Uterus (tissue), 4 donors: ENCODE measurements around the gene CRYGB. TPM values are rescaled to one million over a fixed set of nuclear protein-coding genes. Genes with fewer than 3 reads are reported as not detected.
"Not testable (repeated sequence)": the region's sequence is repeated elsewhere in the genome, so short reads cannot be mapped to it uniquely, and the experiment has no call there.

Experiments
- DNase-seq, 2 donors: peaks; one replicate each; pipeline ENCODE4 v3.0.0-alpha.2; 2019 to 2020
- H3K27ac ChIP-seq, 2 donors: fragments of 200-600 bp; sonication (generic); 1 replicate in 1 of 2; 2 replicates in 1 of 2; pipeline ENCODE4 v1.5.1; 2016 to 2018
- H3K27me3 ChIP-seq, 2 donors: fragments of 200-600 bp; sonication (generic); one replicate each; pipeline ENCODE4 v1.5.1; 2018 to 2019; ENCODE audit warnings: control low read depth in 1 of 2
- H3K36me3 ChIP-seq, 2 donors: fragments of 200-600 bp; sonication (generic); one replicate each; pipeline ENCODE4 v1.5.1; 2019; ENCODE audit warnings: control low read depth in 1 of 2
- H3K4me1 ChIP-seq, 2 donors: fragments of 200-600 bp; sonication (generic); one replicate each; pipeline ENCODE4 v1.5.1; 2018 to 2019; ENCODE audit warnings: control low read depth in 1 of 2
- H3K4me3 ChIP-seq, 2 donors: fragments of 200-600 bp; sonication (generic); 1 replicate in 1 of 2; 2 replicates in 1 of 2; pipeline ENCODE4 v1.5.1; 2018 to 2019; ENCODE audit warnings: mild to moderate bottlenecking in 1 of 2
- H3K9me3 ChIP-seq, 2 donors: fragments of 200-600 bp; sonication (generic); one replicate each; pipeline ENCODE4 v1.5.1; 2019; ENCODE audit warnings: control low read depth in 1 of 2
- CTCF ChIP-seq, 4 experiments: fragments of 200-600 bp in 2 of 4; fragments of 450-650 bp in 2 of 4; sonication (generic) in 2 of 4; IDR thresholded peaks; one replicate each; pipeline ENCODE4 v1.5.1; 2016 to 2019; ENCODE audit warnings: antibody characterized with exemption in 4 of 4, mild to moderate bottlenecking in 2 of 4, moderate library complexity in 1 of 4
- POLR2A ChIP-seq, 2 donors: fragments of 450-650 bp; IDR thresholded peaks; one replicate each; pipeline ENCODE4 v1.6.1; 2016; ENCODE audit warnings: antibody characterized with exemption in 2 of 2, mild to moderate bottlenecking in 1 of 2, moderate library complexity in 1 of 2
- intact Hi-C: fragments of 100-400 bp; cut with DNase I; formaldehyde crosslinking; loops from one replicate; pipeline ENCODE4 v1.15.1; 2023; ENCODE audit warnings: low total_unique reads
- total RNA-seq, 4 donors: library from RNA; depleted of rRNA in 3 of 4; stranded (reverse); fragments of >200 nt in 3 of 4; gene quantifications; one replicate each; pipeline versions ENCODE4 v1.1.0 to v1.2.4, GENCODE V29; 2014 to 2023
- donor health status: DM: yes; HTN: yes; CAD: no.

CRYGB gene
- total RNA-seq, 4 donors from 2014 or later, result not detected

DNA sequence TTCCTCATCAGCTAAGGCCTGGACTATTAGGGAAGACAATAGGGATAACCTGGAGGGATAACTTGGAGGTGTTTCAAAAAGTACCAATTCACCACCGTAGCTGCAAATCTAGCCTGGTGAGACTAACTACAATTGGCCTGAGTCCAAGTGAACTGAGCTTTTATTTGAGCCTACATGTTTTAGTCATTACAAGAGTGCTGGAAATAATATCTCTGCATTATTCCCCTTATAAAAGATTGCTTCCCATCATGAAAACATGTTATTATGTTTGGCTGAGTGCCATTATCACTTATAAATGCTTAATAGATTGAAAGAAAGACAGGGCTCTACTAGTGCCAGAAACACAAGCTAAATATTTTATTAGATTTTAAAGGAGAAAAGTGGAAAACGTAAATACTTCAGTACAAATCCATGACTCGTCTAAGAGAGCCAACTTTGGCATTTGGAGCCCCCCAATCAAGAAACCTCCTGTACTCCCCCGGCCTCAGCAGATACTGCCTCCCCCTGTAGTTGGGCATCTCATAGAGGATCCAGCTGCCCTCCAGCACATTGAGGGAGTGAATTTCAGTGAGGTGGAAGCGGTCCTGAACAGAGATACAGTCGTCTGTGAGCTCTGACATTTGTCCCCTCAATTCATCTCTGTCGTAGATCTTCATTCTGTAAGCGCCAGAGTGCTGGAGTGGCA, 3.6 kb downstream of the CRYGB start:
- H3K36me3 ChIP-seq, result no peaks in the 10 kb centered on the region
- H3K9me3 ChIP-seq, result no peaks in the 10 kb centered on the region
- H3K4me1 ChIP-seq, result no peaks in the 10 kb centered on the region
- H3K4me3 ChIP-seq, result no peak overlapping the region
- H3K27ac ChIP-seq, result no peak overlapping the region
- no peaks in the 10 kb centered on the region for H3K27me3 ChIP-seq
- DNase-seq, result no peak
- TF ChIP-seq POLR2A (IDR thresholded peaks at IDR 0.05) (no peak), CTCF (IDR thresholded peaks at IDR 0.05) (no peak)
- intact Hi-C loops, result no loop called here

- intact Hi-C loops, result no loop called here
These were observed 6.5 kb downstream of the CRYGB start for GRCh38 chr2:208139447-208139846.

GRCh38 chr2:208138334-208138733, 7.6 kb downstream of the CRYGB start:
- intact Hi-C loops, H3K4me1 ChIP-seq, H3K36me3 ChIP-seq, H3K27ac ChIP-seq, DNase-seq, H3K9me3 ChIP-seq, H3K27me3 ChIP-seq, H3K4me3 ChIP-seq: not testable (repeated sequence)

More at GRCh38 chr2:208139447-208139846, 6.5 kb downstream of the CRYGB start:
- H3K27ac ChIP-seq, result no peak overlapping the region
- no peaks in the 10 kb centered on the region for H3K4me1 ChIP-seq
- no peaks in the 10 kb centered on the region for H3K36me3 ChIP-seq
- H3K27me3 ChIP-seq, result no peaks in the 10 kb centered on the region
- no peak overlapping the region for H3K4me3 ChIP-seq
- H3K9me3 ChIP-seq, result no peaks in the 10 kb centered on the region
- no peak for TF ChIP-seq POLR2A (IDR thresholded peaks at IDR 0.05)
- no peak for TF ChIP-seq CTCF (IDR thresholded peaks at IDR 0.05)
- DNase-seq, result no peak

DNA sequence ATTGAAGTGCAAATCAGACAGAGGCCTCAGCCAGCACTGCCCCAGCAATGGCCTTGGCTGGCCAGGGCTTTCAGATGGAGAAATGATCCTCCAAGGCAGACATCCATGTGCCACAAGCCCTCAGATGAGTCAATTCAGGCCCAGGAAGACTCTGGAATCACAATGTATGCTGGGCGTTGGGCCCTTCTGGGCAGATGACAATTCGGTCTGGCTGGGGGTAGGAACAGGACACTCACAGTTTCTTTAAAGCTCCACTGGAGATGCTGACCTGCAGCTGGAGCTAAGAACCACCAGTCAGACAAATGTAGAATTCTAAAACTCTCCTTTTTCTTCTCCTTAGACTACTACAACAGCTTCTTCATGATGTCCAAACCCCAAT, 9.3 kb downstream of the CRYGB start:
- no peak overlapping the region for H3K27ac ChIP-seq
- H3K4me3 ChIP-seq, result no peak overlapping the region
- TF ChIP-seq CTCF (IDR thresholded peaks at IDR 0.05) (no peak), POLR2A (IDR thresholded peaks at IDR 0.05) (no peak)
- intact Hi-C loops, result no loop called here
- no peaks in the 10 kb centered on the region for H3K4me1 ChIP-seq
- H3K27me3 ChIP-seq, result no peaks in the 10 kb centered on the region
- no peaks in the 10 kb centered on the region for H3K9me3 ChIP-seq
- no peak for DNase-seq
- no peaks in the 10 kb centered on the region for H3K36me3 ChIP-seq

DNA sequence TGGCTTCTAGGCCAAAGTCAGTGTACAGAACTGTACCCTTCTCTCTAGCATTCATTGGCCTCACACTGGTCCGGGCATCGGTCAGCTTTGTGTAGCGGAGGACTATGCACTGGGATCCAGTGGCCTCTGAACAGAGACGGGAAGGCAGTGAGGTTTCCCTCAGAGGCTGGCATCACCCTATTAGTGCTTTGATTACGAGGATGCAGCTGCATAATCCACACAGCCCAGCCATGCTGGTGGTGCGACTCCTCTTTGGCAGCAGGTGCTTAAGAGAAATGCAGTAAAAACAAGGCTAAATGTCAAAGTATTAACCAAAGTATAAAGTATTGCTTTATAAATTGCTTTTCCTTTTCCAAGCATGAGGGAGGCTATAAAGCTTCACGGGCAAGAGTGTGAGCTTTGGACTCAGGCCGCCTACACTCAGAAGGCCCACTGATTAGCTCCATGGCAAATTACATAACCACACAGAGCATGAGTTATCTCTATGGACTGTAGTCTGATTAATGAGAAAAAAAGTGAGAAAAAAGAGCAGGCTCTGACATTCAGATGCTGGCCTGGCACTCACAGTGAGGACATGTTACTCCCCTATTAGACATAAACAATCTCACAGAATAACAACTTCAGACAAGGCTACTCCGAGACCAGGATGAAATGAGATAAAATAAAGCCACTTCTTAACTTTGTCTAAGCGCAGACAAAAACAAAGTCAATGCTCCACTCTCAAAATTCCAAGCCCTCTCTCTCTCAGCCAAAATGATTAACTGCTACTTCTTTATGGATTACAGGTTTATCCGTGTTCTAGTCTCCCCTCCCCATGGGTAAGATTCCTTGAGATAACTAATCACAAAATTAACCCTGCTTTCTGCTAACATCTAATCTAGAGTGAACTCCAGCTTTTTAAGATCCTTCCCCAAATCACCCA, 9.9 kb downstream of the CRYGB start:
- DNase-seq, result no peak
- Histone ChIP-seq H3K27ac (no peak overlapping the region), H3K36me3 (no peaks in the 10 kb centered on the region), H3K4me3 (no peak overlapping the region), H3K27me3 (no peaks in the 10 kb centered on the region), H3K4me1 (no peaks in the 10 kb centered on the region), H3K9me3 (no peaks in the 10 kb centered on the region)
- no peak for TF ChIP-seq POLR2A (IDR thresholded peaks at IDR 0.05)
- TF ChIP-seq CTCF (IDR thresholded peaks at IDR 0.05), result no peak
- intact Hi-C loops, result no loop called here
